Sigmoid colon (tissue), 7 donors: ENCODE data around the gene DHRS7B. TPM values are rescaled to one million over a fixed set of nuclear protein-coding genes. Genes with fewer than 3 reads are reported as not detected.

Source experiments
- DNase-seq: peaks from one replicate; pipeline ENCODE4 v3.0.0-alpha.2; 2019
- H3K27ac ChIP-seq, 4 donors: fragments of 200-600 bp; sonication (generic); one replicate each; pipeline ENCODE4 v1.5.1; 2016 to 2019; ENCODE audit warnings: mild to moderate bottlenecking in 1 of 4
- H3K27me3 ChIP-seq, 3 donors: fragments of 200-600 bp; sonication (generic); one replicate each; pipeline ENCODE4 v1.5.1; 2019; ENCODE audit warnings: mild to moderate bottlenecking in 1 of 3
- H3K36me3 ChIP-seq, 4 donors: fragments of 200-600 bp; sonication (generic); one replicate each; pipeline ENCODE4 v1.5.1; 2016 to 2019
- H3K4me1 ChIP-seq, 4 donors: fragments of 200-600 bp; sonication (generic); one replicate each; pipeline ENCODE4 v1.5.1; 2017 to 2019
- H3K4me3 ChIP-seq, 4 donors: fragments of 200-600 bp; sonication (generic); one replicate each; pipeline ENCODE4 v1.5.1; 2017 to 2019; ENCODE audit warnings: mild to moderate bottlenecking in 2 of 4, moderate library complexity in 1 of 4
- H3K9me3 ChIP-seq, 4 donors: fragments of 200-600 bp in 3 of 4; sonication (generic) in 3 of 4; one replicate each; pipeline versions ENCODE4 v1.5.1 to v1.6.1; 2013 to 2019
- EP300 ChIP-seq, 4 donors: sonication (generic); formaldehyde crosslinking; IDR thresholded peaks; one replicate each; pipeline ENCODE4 v1.6.1; 2017; ENCODE audit warnings: antibody characterized with exemption in 4 of 4
- POLR2A ChIP-seq, 2 donors: fragments of 450-650 bp; IDR thresholded peaks; one replicate each; pipeline ENCODE4 v1.6.1; 2016; ENCODE audit warnings: antibody characterized with exemption in 2 of 2, mild to moderate bottlenecking in 2 of 2, moderate library complexity in 2 of 2
- POLR2AphosphoS5 ChIP-seq, 4 donors: sonication (generic); formaldehyde crosslinking; IDR thresholded peaks; one replicate each; pipeline ENCODE4 v1.6.1; 2017; ENCODE audit warnings: antibody characterized with exemption in 4 of 4
- WGBS, 2 donors: extraction: QIAGEN DNeasy Blood & Tissue Kit; methylation state at CpG; one replicate each; pipeline ENCODE4 v1.1.7; 2013; 5-methylcytosine and 5-hydroxymethylcytosine counted together
- intact Hi-C: fragments of 100-400 bp; cut with DNase I; formaldehyde crosslinking; loops from one replicate; pipeline ENCODE4 v1.15.1; 2023
- polyA plus RNA-seq, 3 donors: library from polyadenylated mRNA; stranded (reverse); fragments of 200-250 nt; gene quantifications; one replicate each; pipeline ENCODE4 v1.2.3, GENCODE V29; 2013
- small RNA-seq, 3 donors: library from RNA; depleted of rRNA; stranded (forward); fragments of <200 nt; gene quantifications; one replicate each; pipeline ENCODE3, GENCODE V24; 2016
- total RNA-seq, 4 donors: library from RNA; depleted of rRNA; stranded (reverse); fragments of >200 nt; gene quantifications; one replicate each; pipeline ENCODE4 v1.1.0, GENCODE V29; 2016
- TF ChIP-seq, protein P1 (sequence below), 4 experiments: fragments of 450-650 bp in 3 of 4; fragments of 200-600 bp in 1 of 4; IDR thresholded peaks; one replicate each; pipeline ENCODE4 v1.5.1; 2016 to 2019; ENCODE audit warnings: antibody characterized with exemption in 4 of 4, mild to moderate bottlenecking in 3 of 4, moderate library complexity in 2 of 4
- donor health status: healthy with polysubstance abuse.
- donor health status: Bipolar disorder and iron deficiency.
- donor health status: healthy.

The DHRS7B gene
- total and polyA plus RNA-seq, 7 donors, result 8.3 to 31.9 (median 23.2) TPM

DNA sequence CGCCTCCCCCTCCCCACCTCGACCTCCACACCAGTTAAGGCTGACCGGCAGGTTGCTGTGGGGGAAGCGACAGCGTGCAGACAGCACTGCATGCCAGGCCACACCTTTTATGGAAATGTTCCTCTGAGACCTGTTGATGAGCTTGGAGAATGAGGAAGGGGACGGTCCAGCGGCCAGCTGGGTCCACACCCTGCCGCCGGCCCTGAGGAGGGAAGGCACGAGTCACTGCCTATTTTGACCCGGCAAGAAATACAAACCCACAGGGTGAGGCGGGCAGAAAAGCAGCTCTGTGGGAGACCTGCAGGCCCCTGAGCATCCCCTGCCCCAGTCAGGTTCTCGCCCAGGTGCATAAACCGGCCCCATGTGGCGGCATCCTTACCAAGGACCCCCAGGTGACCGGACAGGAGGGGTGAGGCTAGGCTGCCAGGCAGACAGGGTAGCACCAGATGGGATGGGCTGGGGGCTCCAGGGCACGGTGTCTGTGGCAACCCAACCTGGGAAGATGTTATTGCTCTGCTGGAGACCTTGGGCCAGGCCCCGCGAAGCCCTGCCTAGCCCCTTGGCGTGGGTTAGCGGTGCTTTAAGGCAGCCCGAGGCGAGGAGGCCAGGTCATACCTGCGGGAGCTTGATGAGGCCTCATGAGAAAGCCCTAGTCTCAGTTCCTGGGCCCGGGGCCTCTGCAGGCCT is 113.7 kb downstream of the DHRS7B start:
- no peak for TF ChIP-seq POLR2A (IDR thresholded peaks at IDR 0.05)
- TF ChIP-seq, protein P1, sequence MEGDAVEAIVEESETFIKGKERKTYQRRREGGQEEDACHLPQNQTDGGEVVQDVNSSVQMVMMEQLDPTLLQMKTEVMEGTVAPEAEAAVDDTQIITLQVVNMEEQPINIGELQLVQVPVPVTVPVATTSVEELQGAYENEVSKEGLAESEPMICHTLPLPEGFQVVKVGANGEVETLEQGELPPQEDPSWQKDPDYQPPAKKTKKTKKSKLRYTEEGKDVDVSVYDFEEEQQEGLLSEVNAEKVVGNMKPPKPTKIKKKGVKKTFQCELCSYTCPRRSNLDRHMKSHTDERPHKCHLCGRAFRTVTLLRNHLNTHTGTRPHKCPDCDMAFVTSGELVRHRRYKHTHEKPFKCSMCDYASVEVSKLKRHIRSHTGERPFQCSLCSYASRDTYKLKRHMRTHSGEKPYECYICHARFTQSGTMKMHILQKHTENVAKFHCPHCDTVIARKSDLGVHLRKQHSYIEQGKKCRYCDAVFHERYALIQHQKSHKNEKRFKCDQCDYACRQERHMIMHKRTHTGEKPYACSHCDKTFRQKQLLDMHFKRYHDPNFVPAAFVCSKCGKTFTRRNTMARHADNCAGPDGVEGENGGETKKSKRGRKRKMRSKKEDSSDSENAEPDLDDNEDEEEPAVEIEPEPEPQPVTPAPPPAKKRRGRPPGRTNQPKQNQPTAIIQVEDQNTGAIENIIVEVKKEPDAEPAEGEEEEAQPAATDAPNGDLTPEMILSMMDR (IDR thresholded peaks at IDR 0.05), result no peak
- no peak for TF ChIP-seq EP300 (IDR thresholded peaks at IDR 0.05)
- TF ChIP-seq POLR2AphosphoS5 (IDR thresholded peaks at IDR 0.05), result no peak
- Histone ChIP-seq H3K27me3 (no peaks in the 10 kb centered on the region), H3K4me1 (peaks cover 0 to 6% (median 0%) of the 10 kb centered on the region in 4 donors), H3K4me3 (no peak overlapping the region), H3K36me3 (peaks cover 0 to 10% (median 0%) of the 10 kb centered on the region in 4 donors), H3K27ac (no peak overlapping the region), H3K9me3 (no peaks in the 10 kb centered on the region)
- WGBS, 2 donors, result 78 to 84% methylated on average over 25 of the region's 25 CpGs
- intact Hi-C loops, result no loop called here
- DNase-seq, result no peak

Small RNA genes lying within 50 kb of the gene (small RNA-seq; reads per million reads assigned to genes)
- 0 reads per million in 3 donors for gene RN7SL426P

Other genes with a start within 250 kb of the DHRS7B start
- gene USP22, start 84.0 kb upstream of the DHRS7B start, total RNA-seq, result 10 to 100 TPM; 68.8 to 84.2 (median 83.4) TPM
- 10 to 100 TPM; 25.2 to 71.2 (median 30.1) TPM for gene USP22, start 84.0 kb upstream of the DHRS7B start, polyA plus RNA-seq
- 10 to 100 TPM; 14.5 to 32.8 (median 22.4) TPM for gene TMEM11, start 87.2 kb downstream of the DHRS7B start, total RNA-seq
- 10 to 100 TPM; 27.7 to 51.6 (median 40.2) TPM for gene TMEM11, start 87.2 kb downstream of the DHRS7B start, polyA plus RNA-seq
- gene NATD1, start 126.4 kb downstream of the DHRS7B start, total RNA-seq, result 10 to 100 TPM in 2 of 4 donors, 1 to 10 TPM in 2; 6.8 to 13.8 (median 9.9) TPM
- gene NATD1, start 126.4 kb downstream of the DHRS7B start, polyA plus RNA-seq, result 1 to 10 TPM; 2.5 to 4.5 (median 3.6) TPM
- gene MAP2K3, start 157.7 kb downstream of the DHRS7B start, total RNA-seq, result 10 to 100 TPM in 3 of 4 donors, 1 to 10 TPM in 1; 9.5 to 23.3 (median 13.3) TPM
- gene MAP2K3, start 157.7 kb downstream of the DHRS7B start, polyA plus RNA-seq, result 10 to 100 TPM; 43.8 to 59.1 (median 54.8) TPM
- 1 to 10 TPM in 3 of 4 donors, under 1 TPM in 1; 0.54 to 2.2 (median 1.4) TPM for gene KCNJ12, start 249.4 kb downstream of the DHRS7B start, total RNA-seq
- under 1 TPM; 0.23 to 0.60 (median 0.60) TPM for gene KCNJ12, start 249.4 kb downstream of the DHRS7B start, polyA plus RNA-seq